GM23338 (cell line): ENCODE results near the gene FBLN1. TPM values are rescaled to one million over a fixed set of nuclear protein-coding genes. Genes with fewer than 3 reads are reported as not detected.

Experiments used
- ATAC-seq: fragments of 200-7000 bp; cut with Tn5 transposase; 3 replicates; pipeline ENCODE4 v1.9.1; 2020
- DNase-seq: peaks from one replicate; pipeline ENCODE4 v3.0.0-alpha.2; 2015; ENCODE audit warnings: low spot score
- H2AFZ ChIP-seq: fragments of 200-600 bp; sonication (generic); 2 replicates; pipeline ENCODE4 v1.8.0; 2016; ENCODE audit warnings: antibody characterized with exemption, mild to moderate bottlenecking, moderate library complexity
- H3F3A ChIP-seq: fragments of 200-600 bp; sonication (generic); replicated peaks from 2 replicates; pipeline ENCODE4 v1.8.0; 2017; ENCODE audit warnings: antibody characterized with exemption, mixed run types, low read depth
- H3K27ac ChIP-seq: fragments of 200-600 bp; sonication (generic); 2 replicates; pipeline ENCODE4 v1.6.1; 2016; ENCODE audit warnings: low read depth
- H3K27me3 ChIP-seq: fragments of 200-600 bp; sonication (generic); 2 replicates; pipeline ENCODE4 v1.8.0; 2016; ENCODE audit warnings: mild to moderate bottlenecking, mixed run types, moderate library complexity; ENCODE audit not compliant: insufficient read depth
- H3K36me3 ChIP-seq: fragments of 200-600 bp; sonication (generic); 2 replicates; pipeline ENCODE4 v1.8.0; 2016; ENCODE audit warnings: mild to moderate bottlenecking; ENCODE audit not compliant: insufficient read depth
- H3K4me1 ChIP-seq: fragments of 200-600 bp; sonication (generic); 2 replicates; pipeline ENCODE4 v1.8.0; 2016; ENCODE audit warnings: mild to moderate bottlenecking, moderate library complexity; ENCODE audit not compliant: insufficient read depth
- H3K4me2 ChIP-seq: fragments of 200-600 bp; sonication (generic); 2 replicates; pipeline ENCODE4 v1.7.1; 2017; ENCODE audit warnings: mixed run types
- H3K4me3 ChIP-seq: fragments of 200-600 bp; sonication (generic); 2 replicates; pipeline ENCODE4 v1.6.1; 2016; ENCODE audit warnings: mixed run types
- H3K79me2 ChIP-seq: fragments of 200-600 bp; sonication (generic); replicated peaks from 2 replicates; pipeline ENCODE4 v1.8.0; 2017; ENCODE audit warnings: mild to moderate bottlenecking; ENCODE audit not compliant: insufficient read depth
- H3K9me2 ChIP-seq: fragments of 200-600 bp; sonication (generic); 2 replicates; pipeline ENCODE4 v1.8.0; 2017; ENCODE audit not compliant: insufficient read depth
- H4K20me1 ChIP-seq: fragments of 200-600 bp; sonication (generic); replicated peaks from 2 replicates; pipeline ENCODE4 v1.8.0; 2017; ENCODE audit warnings: mild to moderate bottlenecking; ENCODE audit not compliant: insufficient read depth
- H3K27ac Mint-ChIP-seq: 2 replicates; pipeline ENCODE4 v1.8.0; 2020; ENCODE audit warnings: inconsistent platforms, mild to moderate bottlenecking, moderate library complexity, mixed read lengths
- H3K27me3 Mint-ChIP-seq: 3 replicates; pipeline ENCODE4 v1.8.0; 2022; ENCODE audit warnings: low read depth, mild to moderate bottlenecking, moderate library complexity, mixed read lengths, inconsistent platforms; ENCODE audit not compliant: insufficient read depth, poor library complexity
- H3K36me3 Mint-ChIP-seq: 3 replicates; pipeline ENCODE4 v1.8.0; 2021; ENCODE audit warnings: low read depth, mild to moderate bottlenecking, inconsistent platforms, moderate library complexity, mixed read lengths
- H3K4me1 Mint-ChIP-seq: 3 replicates; pipeline ENCODE4 v1.8.0; 2020; ENCODE audit warnings: mild to moderate bottlenecking, inconsistent platforms, mixed read lengths
- H3K4me3 Mint-ChIP-seq: 3 replicates; pipeline ENCODE4 v1.8.0; 2021; ENCODE audit warnings: moderate library complexity, mild to moderate bottlenecking, inconsistent platforms, mixed read lengths
- H3K9me3 Mint-ChIP-seq: 3 replicates; pipeline ENCODE4 v1.8.0; 2020; ENCODE audit warnings: moderate library complexity, mild to moderate bottlenecking, inconsistent platforms, mixed read lengths
- CTCF ChIP-seq, 2 experiments: fragments of 200-600 bp in 1 of 2; sonication (generic) in 1 of 2; conservative IDR thresholded peaks; 2 replicates each; pipeline versions ENCODE4 v1.5.1 to v1.6.1; 2016 to 2017; ENCODE audit warnings: antibody characterized with exemption in 2 of 2, low read depth in 2 of 2, mild to moderate bottlenecking in 2 of 2, moderate library complexity in 1 of 2
- EZH2 ChIP-seq: fragments of 200-600 bp; sonication (generic); IDR thresholded peaks from one replicate; pipeline ENCODE4 v1.8.0; 2017; ENCODE audit warnings: antibody characterized with exemption, mild to moderate bottlenecking, low read depth; ENCODE audit not compliant: unreplicated experiment
- JUNB ChIP-seq: IDR thresholded peaks from one replicate; pipeline ENCODE4 v1.6.1; 2016; ENCODE audit warnings: antibody characterized with exemption; ENCODE audit not compliant: unreplicated experiment
- NANOG ChIP-seq: IDR thresholded peaks from 2 replicates; pipeline ENCODE4 v1.6.1; 2016; ENCODE audit warnings: antibody characterized with exemption, borderline replicate concordance
- ZNF114 ChIP-seq: fragments of 250-450 bp; sonication (Bioruptor Pico); IDR thresholded peaks from 2 replicates; pipeline ENCODE4 v1.5.0; 2020; ENCODE audit warnings: mild to moderate bottlenecking, moderate library complexity
- ZNF462 ChIP-seq: fragments of 250-450 bp; sonication (Bioruptor Pico); IDR thresholded peaks from 2 replicates; pipeline ENCODE4 v1.5.0; 2020; ENCODE audit warnings: mild to moderate bottlenecking, moderate library complexity
- polyA plus RNA-seq: library from polyadenylated mRNA; unstranded; fragments of >200 nt; fragmentation: Nextera tagmentation; extraction: Ambion mirVana; gene quantifications from 2 replicates; pipeline ENCODE4 v1.2.1, GENCODE V29; 2016
- total RNA-seq: library from RNA; depleted of rRNA; stranded (reverse); fragments of >200 nt; shearing (Covaris generic); gene quantifications from 2 replicates; pipeline ENCODE4 v1.2.3, GENCODE V29; 2014

Gene FBLN1
- total and polyA plus RNA-seq, 2 experiments from 2014 or later = 90.1 to 137 TPM

- TF ChIP-seq ZNF462 (CRISPR knock-in tag) = no peak
- no peak for TF ChIP-seq ZNF114
- TF ChIP-seq CTCF (conservative IDR thresholded peaks at IDR 0.05; ENCODE audit: low read depth in 2 of 2) = no peak
- TF ChIP-seq NANOG = no peak
- TF ChIP-seq EZH2 = no peak
- TF ChIP-seq JUNB = no peak
These were observed 45.7 kb downstream of the FBLN1 start (continued) for GRCh38 chr22:45548247-45548840.

- H3K27me3 ChIP-seq = no peaks in the 10 kb centered on the region
- no peaks in the 10 kb centered on the region for H3K9me3 Mint-ChIP-seq
- H3K79me2 ChIP-seq = no peaks in the 10 kb centered on the region
- H3K36me3 Mint-ChIP-seq = peaks cover 65% of the 10 kb centered on the region
- H3F3A ChIP-seq = no peaks in the 10 kb centered on the region
- H3K4me1 Mint-ChIP-seq = peaks cover 12% of the 10 kb centered on the region
- no peak overlapping the region for H3K4me2 ChIP-seq
- TF ChIP-seq ZNF114 (no peak), CTCF (conservative IDR thresholded peaks at IDR 0.05; ENCODE audit: low read depth in 2 of 2) (peak; percentile 49 to 62)
- H3K36me3 ChIP-seq = 0 out of 2 replicates have a peak, but pooled peaks cover 7% of the 10 kb centered on the region
- H3K27me3 Mint-ChIP-seq = no peaks in the 10 kb centered on the region
- H3K27ac Mint-ChIP-seq = no peak overlapping the region
- H3K4me3 Mint-ChIP-seq = no peak overlapping the region
- ATAC-seq (peak; percentile 16; the same call in 2 of the 3 replicates), DNase-seq (peak; percentile 49)
- no peaks in the 10 kb centered on the region for H3K9me2 ChIP-seq
- H4K20me1 ChIP-seq = no peaks in the 10 kb centered on the region
- peaks cover 3% of the 10 kb centered on the region for H3K4me1 ChIP-seq
- no peak overlapping the region for H3K27ac ChIP-seq
- H3K4me3 ChIP-seq = no peak overlapping the region
- no peak overlapping the region for H2AFZ ChIP-seq
These were observed 46.5 kb downstream of the FBLN1 start for GRCh38 chr22:45548991-45549761.
